IPS-18a (cell line): Measurements from ENCODE around the gene ZNF654.
A peak's percentile ranks its signal among the peaks of the same experiment; 100 is the strongest.
"Not testable (repeated sequence)": the region's sequence is repeated elsewhere in the genome, so short reads cannot be mapped to it uniquely, and the experiment has no call there.

Experiments used
- H3K27ac ChIP-seq: one replicate; pipeline ENCODE4 v1.5.1; 2013; ENCODE audit warnings: low read length
- H3K27me3 ChIP-seq: one replicate; pipeline ENCODE4 v1.6.1; 2013; ENCODE audit warnings: mild to moderate bottlenecking, low read length; ENCODE audit not compliant: control insufficient read depth, insufficient read depth
- H3K36me3 ChIP-seq: one replicate; pipeline ENCODE4 v1.6.1; 2013; ENCODE audit warnings: low read depth, low read length; ENCODE audit not compliant: control insufficient read depth
- H3K4me1 ChIP-seq: one replicate; pipeline ENCODE4 v1.6.1; 2013; ENCODE audit warnings: low read depth, low read length; ENCODE audit not compliant: control insufficient read depth
- H3K4me3 ChIP-seq: one replicate; pipeline ENCODE4 v1.5.1; 2013; ENCODE audit warnings: low read length
- H3K9ac ChIP-seq: one replicate; pipeline ENCODE4 v1.6.1; 2013; ENCODE audit warnings: mild to moderate bottlenecking, low read length, moderate library complexity
- H3K9me3 ChIP-seq: one replicate; pipeline ENCODE4 v1.6.1; 2013; ENCODE audit warnings: low read depth, low read length; ENCODE audit not compliant: control insufficient read depth

The ZNF654 gene

DNA sequence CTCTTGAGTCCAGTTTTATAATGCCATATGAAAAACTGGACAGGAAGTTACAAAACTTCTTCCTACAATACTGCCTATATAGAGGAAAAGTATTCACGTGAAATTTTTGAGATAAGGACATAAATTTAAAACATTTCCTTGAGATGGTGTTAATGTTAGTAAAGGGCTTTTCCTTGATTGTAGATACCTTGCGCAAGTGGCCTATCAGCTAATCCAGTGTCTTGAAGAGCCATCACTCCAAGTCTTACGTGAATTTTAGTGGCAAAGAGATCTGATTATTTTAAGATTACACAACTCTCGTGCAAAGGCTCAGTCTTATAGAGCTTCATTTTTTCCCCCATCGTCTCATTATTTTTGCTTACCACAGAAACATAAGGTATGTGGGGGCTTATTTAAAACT lies 109.1 kb downstream of the ZNF654 start:
- peaks cover 4% of the 10 kb centered on the region for H3K36me3 ChIP-seq
- H3K4me1 ChIP-seq: no peaks in the 10 kb centered on the region

DNA sequence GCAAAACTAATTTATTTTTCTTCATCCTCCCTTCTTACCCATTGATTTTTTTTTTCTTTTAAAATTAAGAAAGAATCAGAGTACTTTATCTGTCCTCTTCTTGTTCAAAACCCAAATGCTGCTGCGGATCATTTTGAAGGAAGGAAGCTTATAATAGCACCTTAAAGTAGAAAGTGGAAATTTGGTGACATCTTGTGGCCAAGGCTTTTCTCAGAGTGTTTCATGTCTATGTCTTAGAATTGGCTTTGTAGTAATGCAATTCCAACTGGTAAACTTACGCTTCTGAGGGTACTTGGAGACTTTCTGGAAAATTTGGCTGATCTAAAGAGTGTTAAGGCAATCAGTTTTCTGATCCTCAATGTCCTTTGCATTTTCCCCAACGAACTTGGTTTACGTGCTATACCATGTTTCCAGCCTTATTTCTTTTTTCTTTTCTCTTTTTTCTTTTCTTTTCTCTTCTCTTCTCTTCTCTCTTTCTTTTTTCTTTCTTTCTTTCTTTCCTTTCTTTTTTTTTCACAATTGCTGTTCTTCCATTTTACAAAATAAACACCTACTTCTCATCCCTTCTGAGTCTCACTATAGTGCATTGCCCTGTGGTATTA lies 121.4 kb downstream of the ZNF654 start:
- H3K4me1 ChIP-seq: no peaks in the 10 kb centered on the region
- H3K27ac ChIP-seq: no peak overlapping the region
- H3K9ac ChIP-seq: no peak overlapping the region
- H3K4me3 ChIP-seq: no peak overlapping the region
- H3K9me3 ChIP-seq: no peaks in the 10 kb centered on the region
- H3K27me3 ChIP-seq: no peaks in the 10 kb centered on the region
- no peaks in the 10 kb centered on the region for H3K36me3 ChIP-seq

More for the DNA sequence above, 109.1 kb downstream of the ZNF654 start:
- no peaks in the 10 kb centered on the region for H3K27me3 ChIP-seq
- H3K27ac ChIP-seq: no peak overlapping the region
- no peak overlapping the region for H3K9ac ChIP-seq
- H3K9me3 ChIP-seq: no peaks in the 10 kb centered on the region
- H3K4me3 ChIP-seq: no peak overlapping the region

- H3K4me3 ChIP-seq, H3K36me3 ChIP-seq, H3K9ac ChIP-seq, H3K27ac ChIP-seq, H3K9me3 ChIP-seq, H3K27me3 ChIP-seq, H3K4me1 ChIP-seq: not testable (repeated sequence)
These were observed 123.3 kb downstream of the ZNF654 start for GRCh38 chr3:88182165-88182918.

- no peak overlapping the region for H3K27ac ChIP-seq
- no peaks in the 10 kb centered on the region for H3K36me3 ChIP-seq
- H3K9ac ChIP-seq: no peak overlapping the region
These were observed 129.4 kb downstream of the ZNF654 start for GRCh38 chr3:88188436-88188835.

GRCh38 chr3:88189361-88189810 lies 130.3 kb downstream of the ZNF654 start:
- Histone ChIP-seq H3K9ac (no peak overlapping the region), H3K36me3 (no peaks in the 10 kb centered on the region), H3K27me3 (no peaks in the 10 kb centered on the region), H3K27ac (no peak overlapping the region), H3K9me3 (no peaks in the 10 kb centered on the region), H3K4me1 (peaks cover 4% of the 10 kb centered on the region), H3K4me3 (no peak overlapping the region)

More at GRCh38 chr3:88188436-88188835, 129.4 kb downstream of the ZNF654 start:
- H3K4me1 ChIP-seq: peaks cover 4% of the 10 kb centered on the region
- H3K4me3 ChIP-seq: no peak overlapping the region
- no peaks in the 10 kb centered on the region for H3K27me3 ChIP-seq
- no peaks in the 10 kb centered on the region for H3K9me3 ChIP-seq

GRCh38 chr3:88191872-88192409 lies 132.9 kb downstream of the ZNF654 start:
- H3K9me3 ChIP-seq: no peaks in the 10 kb centered on the region
- no peak overlapping the region for H3K4me3 ChIP-seq
- peaks cover 4% of the 10 kb centered on the region for H3K4me1 ChIP-seq
- H3K9ac ChIP-seq: peak overlapping the region; percentile 16
- H3K27me3 ChIP-seq: no peaks in the 10 kb centered on the region
- H3K36me3 ChIP-seq: no peaks in the 10 kb centered on the region
- H3K27ac ChIP-seq: peak overlapping the region; percentile 77

- Histone ChIP-seq H3K27ac (peak overlapping the region; percentile 77), H3K27me3 (no peaks in the 10 kb centered on the region), H3K9ac (peak overlapping the region; percentile 16), H3K4me3 (no peak overlapping the region), H3K36me3 (no peaks in the 10 kb centered on the region), H3K9me3 (no peaks in the 10 kb centered on the region), H3K4me1 (peaks cover 7% of the 10 kb centered on the region)
These were observed 133.6 kb downstream of the ZNF654 start for GRCh38 chr3:88192631-88193030.
